22Rv1 (cell line): ENCODE measurements around the gene LRCH1.

Source experiments
- H3K27ac ChIP-seq: fragments of 450-650 bp; 2 replicates; pipeline ENCODE4 v1.5.1; 2017
- CTCF ChIP-seq: fragments of 450-650 bp; IDR thresholded peaks from 2 replicates; pipeline ENCODE4 v1.5.1; 2017; ENCODE audit warnings: mild to moderate bottlenecking
- ZFX ChIP-seq: fragments of 450-650 bp; IDR thresholded peaks from 2 replicates; pipeline ENCODE4 v1.6.1; 2017; ENCODE audit warnings: antibody characterized with exemption, borderline replicate concordance

Gene LRCH1

GRCh38 chr13:46536341-46536740, 16.6 kb upstream of the LRCH1 start:
- TF ChIP-seq ZFX (no peak), CTCF (no peak)
- no peak overlapping the region for H3K27ac ChIP-seq

- no peak overlapping the region for H3K27ac ChIP-seq
- TF ChIP-seq ZFX (no peak), CTCF (no peak)
Observed at GRCh38 chr13:46539231-46539630, 13.7 kb upstream of the LRCH1 start.

- no peak for TF ChIP-seq ZFX
- no peak for TF ChIP-seq CTCF
- H3K27ac ChIP-seq = no peak overlapping the region
Observed at GRCh38 chr13:46541210-46541609, 11.8 kb upstream of the LRCH1 start.

GRCh38 chr13:46542833-46543232, 10.1 kb upstream of the LRCH1 start:
- no peak for TF ChIP-seq CTCF
- TF ChIP-seq ZFX = no peak
- no peak overlapping the region for H3K27ac ChIP-seq

GRCh38 chr13:46543287-46543686, 9.7 kb upstream of the LRCH1 start:
- TF ChIP-seq CTCF (no peak), ZFX (no peak)
- H3K27ac ChIP-seq = no peak overlapping the region

- H3K27ac ChIP-seq = no peak overlapping the region
- TF ChIP-seq ZFX (no peak), CTCF (no peak)
Observed at GRCh38 chr13:46544208-46544607, 8.8 kb upstream of the LRCH1 start.

- H3K27ac ChIP-seq = no peak overlapping the region
- no peak for TF ChIP-seq CTCF
- TF ChIP-seq ZFX = no peak
Observed at GRCh38 chr13:46544811-46545210, 8.2 kb upstream of the LRCH1 start.
